Activated CD4-positive, alpha-beta T cell treated with anti-CD3 and anti-CD28 coated beads, Interleukin-2, amount 50 U/mL, for 24 hours (primary cell): ENCODE measurements around the gene SEMA3G.

Experiments used
- DNase-seq, 2 donors: peaks; one replicate each; pipeline ENCODE4 v3.0.0-alpha.2; 2020; ENCODE audit warnings: low read depth in 1 of 2, low spot score in 1 of 2

SEMA3G gene

GRCh38 chr3:52396907-52397591 lies 47.9 kb downstream of the SEMA3G start:
- no peak for DNase-seq

- no peak for DNase-seq
Measured at GRCh38 chr3:52396011-52396906, 48.6 kb downstream of the SEMA3G start.

GRCh38 chr3:52395503-52395865 lies 49.4 kb downstream of the SEMA3G start:
- no peak for DNase-seq

- DNase-seq = no peak
Measured at GRCh38 chr3:52394751-52395502, 50.0 kb downstream of the SEMA3G start.

GRCh38 chr3:52393959-52394670 lies 50.8 kb downstream of the SEMA3G start:
- no peak for DNase-seq

GRCh38 chr3:52393131-52393807 lies 51.6 kb downstream of the SEMA3G start:
- DNase-seq = no peak

- no peak for DNase-seq
Measured at GRCh38 chr3:52392216-52392930, 52.5 kb downstream of the SEMA3G start.

GRCh38 chr3:52391096-52391495 lies 53.8 kb downstream of the SEMA3G start:
- no peak for DNase-seq

GRCh38 chr3:52388933-52389332 lies 56.0 kb downstream of the SEMA3G start:
- no peak for DNase-seq

- DNase-seq = no peak
Measured at GRCh38 chr3:52388348-52388821, 56.5 kb downstream of the SEMA3G start.

GRCh38 chr3:52387481-52387880 lies 57.4 kb downstream of the SEMA3G start:
- DNase-seq = no peak

- DNase-seq = no peak
Measured at GRCh38 chr3:52385157-52385556, 59.7 kb downstream of the SEMA3G start.

- DNase-seq = no peak
Measured at GRCh38 chr3:52384019-52384761, 60.7 kb downstream of the SEMA3G start.

GRCh38 chr3:52383446-52383845 lies 61.5 kb downstream of the SEMA3G start:
- no peak for DNase-seq
